ENCODE measurements around the gene LRGUK. TPM values are rescaled to one million over a fixed set of nuclear protein-coding genes. Genes with fewer than 3 reads are reported as not detected.

Gene LRGUK
- total RNA-seq, 1 donor from 2014 or later, result 2.0 TPM

Other genes with a start within 250 kb of the LRGUK start
- 9.3 and 25.9 TPM in 2 replicates for gene SLC35B4, start 189.6 kb downstream of the LRGUK start, total RNA-seq (ENCODE audit: low replicate concordance)

Measured in type B pancreatic cell (in vitro differentiated cells).